Uterus (tissue), 4 donors: ENCODE results near the gene PCDHA10. TPM values are rescaled to one million over a fixed set of nuclear protein-coding genes. Genes with fewer than 3 reads are reported as not detected.
"Not testable (repeated sequence)": the region's sequence is repeated elsewhere in the genome, so short reads cannot be mapped to it uniquely, and the experiment has no call there.

ENCODE experiments used
- DNase-seq, 2 donors: peaks; one replicate each; pipeline ENCODE4 v3.0.0-alpha.2; 2019 to 2020
- H3K27ac ChIP-seq, 2 donors: fragments of 200-600 bp; sonication (generic); 1 replicate in 1 of 2; 2 replicates in 1 of 2; pipeline ENCODE4 v1.5.1; 2016 to 2018
- H3K27me3 ChIP-seq, 2 donors: fragments of 200-600 bp; sonication (generic); one replicate each; pipeline ENCODE4 v1.5.1; 2018 to 2019; ENCODE audit warnings: control low read depth in 1 of 2
- H3K36me3 ChIP-seq, 2 donors: fragments of 200-600 bp; sonication (generic); one replicate each; pipeline ENCODE4 v1.5.1; 2019; ENCODE audit warnings: control low read depth in 1 of 2
- H3K4me1 ChIP-seq, 2 donors: fragments of 200-600 bp; sonication (generic); one replicate each; pipeline ENCODE4 v1.5.1; 2018 to 2019; ENCODE audit warnings: control low read depth in 1 of 2
- H3K4me3 ChIP-seq, 2 donors: fragments of 200-600 bp; sonication (generic); 1 replicate in 1 of 2; 2 replicates in 1 of 2; pipeline ENCODE4 v1.5.1; 2018 to 2019; ENCODE audit warnings: mild to moderate bottlenecking in 1 of 2
- H3K9me3 ChIP-seq, 2 donors: fragments of 200-600 bp; sonication (generic); one replicate each; pipeline ENCODE4 v1.5.1; 2019; ENCODE audit warnings: control low read depth in 1 of 2
- POLR2A ChIP-seq, 2 donors: fragments of 450-650 bp; IDR thresholded peaks; one replicate each; pipeline ENCODE4 v1.6.1; 2016; ENCODE audit warnings: antibody characterized with exemption in 2 of 2, mild to moderate bottlenecking in 1 of 2, moderate library complexity in 1 of 2
- intact Hi-C: fragments of 100-400 bp; cut with DNase I; formaldehyde crosslinking; loops from one replicate; pipeline ENCODE4 v1.15.1; 2023; ENCODE audit warnings: low total_unique reads
- total RNA-seq, 4 donors: library from RNA; depleted of rRNA in 3 of 4; stranded (reverse); fragments of >200 nt in 3 of 4; gene quantifications; one replicate each; pipeline versions ENCODE4 v1.1.0 to v1.2.4, GENCODE V29; 2014 to 2023
- TF ChIP-seq, protein P1 (sequence below), 4 experiments: fragments of 200-600 bp in 2 of 4; fragments of 450-650 bp in 2 of 4; sonication (generic) in 2 of 4; IDR thresholded peaks; one replicate each; pipeline ENCODE4 v1.5.1; 2016 to 2019; ENCODE audit warnings: antibody characterized with exemption in 4 of 4, mild to moderate bottlenecking in 2 of 4, moderate library complexity in 1 of 4
- donor health status: DM: yes; HTN: yes; CAD: no.

PCDHA10 gene
- total RNA-seq, 4 donors from 2014 or later, result under 0.01 to 3.1 (median 1.6) TPM

DNA sequence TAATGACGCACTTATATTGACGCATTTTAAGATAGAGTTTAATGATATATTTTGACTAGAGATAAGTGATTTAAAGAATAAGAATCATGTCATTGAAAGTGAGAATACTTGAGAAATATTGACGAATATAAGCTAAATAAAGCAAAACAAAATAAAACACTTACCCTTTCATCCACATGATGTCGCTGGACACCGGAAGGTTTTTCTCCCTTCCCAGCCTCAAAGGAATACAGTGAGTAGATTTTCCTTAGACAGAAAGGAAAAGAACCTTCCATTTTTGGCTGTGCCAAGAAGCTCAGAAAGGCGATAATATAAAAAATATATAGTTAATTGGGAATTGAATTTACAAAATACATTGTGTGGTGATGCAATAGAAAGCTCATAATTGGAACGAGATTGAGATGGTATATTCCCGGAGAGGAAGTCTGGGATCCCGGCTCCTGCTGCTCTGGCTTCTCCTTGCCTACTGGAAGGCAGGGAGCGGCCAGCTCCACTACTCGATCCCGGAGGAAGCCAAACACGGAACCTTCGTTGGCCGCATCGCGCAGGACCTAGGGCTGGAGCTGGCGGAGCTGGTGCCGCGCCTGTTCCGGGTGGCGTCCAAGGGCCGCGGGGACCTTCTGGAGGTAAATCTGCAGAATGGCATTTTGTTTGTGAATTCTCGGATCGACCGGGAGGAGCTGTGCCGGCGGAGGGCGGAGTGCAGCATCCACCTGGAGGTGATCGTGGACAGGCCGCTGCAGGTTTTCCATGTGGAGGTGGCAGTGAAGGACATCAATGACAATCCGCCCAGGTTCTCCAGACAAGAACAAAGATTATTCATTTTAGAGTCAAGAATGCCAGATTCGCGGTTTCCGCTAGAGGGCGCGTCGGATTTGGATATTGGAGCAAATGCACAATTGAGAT, 34.1 kb upstream of the PCDHA10 start, which contains the start of gene PCDHA5:
Gene PCDHA5, plus strand, starts transcription at position 239 of the 906 bp plus-strand sequence.
- TF ChIP-seq POLR2A (IDR thresholded peaks at IDR 0.05), result no peak
- TF ChIP-seq, protein P1, sequence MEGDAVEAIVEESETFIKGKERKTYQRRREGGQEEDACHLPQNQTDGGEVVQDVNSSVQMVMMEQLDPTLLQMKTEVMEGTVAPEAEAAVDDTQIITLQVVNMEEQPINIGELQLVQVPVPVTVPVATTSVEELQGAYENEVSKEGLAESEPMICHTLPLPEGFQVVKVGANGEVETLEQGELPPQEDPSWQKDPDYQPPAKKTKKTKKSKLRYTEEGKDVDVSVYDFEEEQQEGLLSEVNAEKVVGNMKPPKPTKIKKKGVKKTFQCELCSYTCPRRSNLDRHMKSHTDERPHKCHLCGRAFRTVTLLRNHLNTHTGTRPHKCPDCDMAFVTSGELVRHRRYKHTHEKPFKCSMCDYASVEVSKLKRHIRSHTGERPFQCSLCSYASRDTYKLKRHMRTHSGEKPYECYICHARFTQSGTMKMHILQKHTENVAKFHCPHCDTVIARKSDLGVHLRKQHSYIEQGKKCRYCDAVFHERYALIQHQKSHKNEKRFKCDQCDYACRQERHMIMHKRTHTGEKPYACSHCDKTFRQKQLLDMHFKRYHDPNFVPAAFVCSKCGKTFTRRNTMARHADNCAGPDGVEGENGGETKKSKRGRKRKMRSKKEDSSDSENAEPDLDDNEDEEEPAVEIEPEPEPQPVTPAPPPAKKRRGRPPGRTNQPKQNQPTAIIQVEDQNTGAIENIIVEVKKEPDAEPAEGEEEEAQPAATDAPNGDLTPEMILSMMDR (IDR thresholded peaks at IDR 0.05), result peak in 2 of 4 experiments; percentile 22 to 25
- no peaks in the 10 kb centered on the region for H3K4me1 ChIP-seq
- intact Hi-C loops, result no loop called here
- H3K27me3 ChIP-seq, result peaks cover 0 to 12% of the 10 kb centered on the region in 2 donors
- peaks cover 0 to 8% of the 10 kb centered on the region in 2 donors for H3K9me3 ChIP-seq
- H3K36me3 ChIP-seq, result no peaks in the 10 kb centered on the region
- DNase-seq, result peak in 1 of 2 donors; percentile 31
- H3K27ac ChIP-seq, result no peak within 1 kb of the TSS
- no peak within 1 kb of the TSS for H3K4me3 ChIP-seq

DNA sequence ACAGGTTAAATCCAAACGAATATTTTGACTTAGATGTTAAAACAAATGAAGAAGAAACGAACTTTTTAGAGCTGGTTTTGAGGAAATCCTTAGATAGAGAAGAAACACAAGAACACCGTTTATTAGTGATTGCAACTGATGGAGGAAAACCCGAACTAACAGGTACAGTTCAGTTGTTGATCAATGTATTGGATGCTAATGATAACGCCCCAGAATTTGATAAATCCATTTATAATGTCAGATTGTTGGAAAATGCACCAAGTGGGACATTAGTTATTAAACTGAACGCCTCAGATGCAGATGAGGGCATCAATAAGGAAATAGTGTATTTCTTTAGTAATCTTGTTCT, 33.4 kb upstream of the PCDHA10 start:
- peaks cover 0 to 12% of the 10 kb centered on the region in 2 donors for H3K27me3 ChIP-seq
- DNase-seq, result no peak
- H3K9me3 ChIP-seq, result peaks cover 0 to 13% of the 10 kb centered on the region in 2 donors
- no peak overlapping the region for H3K27ac ChIP-seq
- no peak overlapping the region for H3K4me3 ChIP-seq
- no peaks in the 10 kb centered on the region for H3K36me3 ChIP-seq
- H3K4me1 ChIP-seq, result no peaks in the 10 kb centered on the region
- TF ChIP-seq, protein P1 (IDR thresholded peaks at IDR 0.05), result no peak
- TF ChIP-seq POLR2A (IDR thresholded peaks at IDR 0.05), result no peak
- intact Hi-C loops, result no loop called here

DNA sequence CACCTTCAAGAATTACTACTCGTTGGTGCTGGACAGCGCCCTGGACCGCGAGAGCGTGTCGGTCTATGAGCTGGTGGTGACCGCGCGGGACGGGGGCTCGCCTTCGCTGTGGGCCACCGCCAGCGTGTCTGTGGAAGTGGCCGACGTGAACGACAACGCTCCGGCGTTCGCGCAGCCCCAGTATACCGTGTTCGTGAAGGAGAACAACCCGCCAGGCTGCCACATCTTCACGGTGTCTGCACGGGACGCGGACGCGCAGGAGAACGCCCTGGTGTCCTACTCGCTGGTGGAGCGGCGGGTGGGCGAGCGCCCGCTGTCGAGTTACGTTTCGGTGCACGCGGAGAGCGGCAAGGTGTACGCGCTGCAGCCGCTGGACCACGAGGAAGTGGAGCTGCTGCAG, 32.7 kb upstream of the PCDHA10 start:
- Histone ChIP-seq H3K27me3 (peaks cover 0 to 12% of the 10 kb centered on the region in 2 donors), H3K9me3 (peaks cover 0 to 13% of the 10 kb centered on the region in 2 donors)
- H3K4me3 ChIP-seq, H3K4me1 ChIP-seq, intact Hi-C loops, H3K36me3 ChIP-seq, H3K27ac ChIP-seq, DNase-seq: not testable (repeated sequence)

DNA sequence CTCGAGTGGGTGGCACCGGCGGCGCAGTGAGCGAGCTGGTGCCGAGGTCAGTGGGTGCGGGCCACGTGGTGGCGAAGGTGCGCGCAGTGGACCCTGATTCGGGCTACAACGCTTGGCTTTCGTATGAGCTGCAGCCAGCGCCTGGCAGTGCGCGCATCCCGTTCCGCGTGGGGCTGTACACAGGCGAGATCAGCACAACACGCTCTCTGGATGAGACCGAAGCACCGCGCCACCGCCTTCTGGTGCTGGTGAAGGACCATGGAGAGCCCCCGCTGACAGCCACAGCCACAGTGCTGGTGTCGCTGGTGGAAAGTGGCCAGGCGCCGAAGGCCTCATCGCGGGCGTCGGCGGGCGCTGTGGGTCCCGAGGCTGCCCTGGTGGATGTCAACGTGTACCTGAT, 32.2 kb upstream of the PCDHA10 start:
- Histone ChIP-seq H3K27ac (no peak overlapping the region), H3K27me3 (peaks cover 0 to 12% of the 10 kb centered on the region in 2 donors), H3K36me3 (no peaks in the 10 kb centered on the region), H3K9me3 (peaks cover 0 to 13% of the 10 kb centered on the region in 2 donors), H3K4me3 (no peak overlapping the region), H3K4me1 (no peaks in the 10 kb centered on the region)
- no peak for DNase-seq
- TF ChIP-seq, protein P1 (IDR thresholded peaks at IDR 0.05), result no peak
- no peak for TF ChIP-seq POLR2A (IDR thresholded peaks at IDR 0.05)
- intact Hi-C loops, result no loop called here

DNA sequence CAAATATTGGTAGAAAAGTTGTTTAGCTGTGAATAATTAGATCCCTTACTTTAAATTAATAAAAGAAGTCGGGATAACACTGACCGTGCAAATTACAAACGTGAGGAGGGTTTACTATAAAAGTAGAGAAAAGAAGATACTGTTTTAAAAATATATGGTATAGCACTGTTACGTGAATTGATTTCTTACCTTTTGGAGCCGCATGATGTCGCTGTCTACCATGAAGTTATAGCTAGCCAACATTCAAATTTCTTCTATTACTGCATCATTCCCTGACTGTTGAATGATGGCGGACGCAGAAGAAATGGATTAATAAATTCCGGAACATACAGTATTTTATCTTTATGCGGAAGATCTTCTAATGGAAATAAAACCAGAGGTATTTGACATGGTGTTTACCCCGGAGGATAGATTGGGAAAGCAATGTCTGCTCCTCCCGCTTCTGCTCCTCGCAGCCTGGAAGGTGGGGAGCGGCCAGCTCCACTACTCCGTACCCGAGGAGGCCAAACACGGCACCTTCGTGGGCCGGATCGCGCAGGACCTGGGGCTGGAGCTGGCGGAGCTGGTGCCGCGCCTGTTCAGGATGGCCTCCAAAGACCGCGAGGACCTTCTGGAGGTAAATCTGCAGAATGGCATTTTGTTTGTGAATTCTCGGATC, 27.9 kb upstream of the PCDHA10 start, which contains the start of gene PCDHA6:
Gene PCDHA6, plus strand, starts transcription at position 257 of the 658 bp plus-strand sequence. Its CDS starts 132 bp downstream, at position 389.
- Histone ChIP-seq H3K36me3 (no peaks in the 10 kb centered on the region), H3K27me3 (no peaks in the 10 kb centered on the region), H3K27ac (no peak within 1 kb of the TSS), H3K4me3 (peak within 1 kb of the TSS; percentile 19 to 21), H3K9me3 (peaks cover 0 to 16% of the 10 kb centered on the region in 2 donors), H3K4me1 (no peaks in the 10 kb centered on the region)
- intact Hi-C loops, result no loop called here
- DNase-seq, result no peak
- TF ChIP-seq, protein P1 (IDR thresholded peaks at IDR 0.05), result peak in 1 of 4 experiments; percentile 30
- no peak for TF ChIP-seq POLR2A (IDR thresholded peaks at IDR 0.05)
